GM18526 (cell line): Measurements from ENCODE around the gene TUBB1.

Experiments used
- POLR2A ChIP-seq: IDR thresholded peaks from 3 replicates; pipeline ENCODE4 v1.6.1; 2011; ENCODE audit not compliant: insufficient read length; ENCODE audit errors: extremely low read depth

The TUBB1 gene

DNA sequence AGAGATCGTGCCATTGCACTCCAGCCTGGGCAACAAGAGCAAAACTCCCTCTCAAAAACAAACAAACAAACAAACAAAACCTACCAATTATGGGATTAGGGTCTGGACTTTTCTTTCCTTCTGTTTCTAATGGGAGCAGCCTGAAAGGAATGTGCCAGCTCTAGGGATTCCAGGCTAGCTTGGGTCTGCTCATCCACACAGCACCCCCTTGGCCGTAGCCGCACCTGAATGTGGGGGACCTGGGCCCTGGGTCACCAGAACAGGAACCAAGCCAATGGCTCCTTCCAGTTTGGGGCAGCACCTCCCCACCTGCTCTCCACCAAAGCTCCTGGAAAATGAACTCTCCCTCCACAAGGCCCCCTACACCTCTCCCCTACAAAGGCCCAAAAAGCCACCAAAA, 18.9 kb upstream of the TUBB1 start:
- TF ChIP-seq POLR2A = no peak

DNA sequence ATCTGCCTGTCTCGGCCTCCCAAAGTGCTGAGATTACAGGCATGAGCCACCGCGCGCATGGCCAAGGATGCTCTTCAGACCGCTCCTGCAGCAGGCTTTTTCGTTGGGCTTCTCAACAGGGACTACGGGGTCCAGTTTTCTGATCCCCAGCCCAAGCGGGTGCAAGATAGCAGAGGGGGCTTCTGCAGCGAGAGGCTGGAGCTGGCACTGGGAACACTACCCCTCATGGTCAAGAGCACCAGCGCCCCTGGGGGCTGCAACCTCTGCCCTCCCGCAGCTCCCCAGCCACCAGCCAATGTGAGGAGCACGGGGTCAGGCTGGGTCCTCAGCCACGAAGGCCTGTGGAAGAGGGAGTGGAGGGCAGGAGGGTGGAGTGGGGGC, 18.2 kb upstream of the TUBB1 start:
- no peak for TF ChIP-seq POLR2A

DNA sequence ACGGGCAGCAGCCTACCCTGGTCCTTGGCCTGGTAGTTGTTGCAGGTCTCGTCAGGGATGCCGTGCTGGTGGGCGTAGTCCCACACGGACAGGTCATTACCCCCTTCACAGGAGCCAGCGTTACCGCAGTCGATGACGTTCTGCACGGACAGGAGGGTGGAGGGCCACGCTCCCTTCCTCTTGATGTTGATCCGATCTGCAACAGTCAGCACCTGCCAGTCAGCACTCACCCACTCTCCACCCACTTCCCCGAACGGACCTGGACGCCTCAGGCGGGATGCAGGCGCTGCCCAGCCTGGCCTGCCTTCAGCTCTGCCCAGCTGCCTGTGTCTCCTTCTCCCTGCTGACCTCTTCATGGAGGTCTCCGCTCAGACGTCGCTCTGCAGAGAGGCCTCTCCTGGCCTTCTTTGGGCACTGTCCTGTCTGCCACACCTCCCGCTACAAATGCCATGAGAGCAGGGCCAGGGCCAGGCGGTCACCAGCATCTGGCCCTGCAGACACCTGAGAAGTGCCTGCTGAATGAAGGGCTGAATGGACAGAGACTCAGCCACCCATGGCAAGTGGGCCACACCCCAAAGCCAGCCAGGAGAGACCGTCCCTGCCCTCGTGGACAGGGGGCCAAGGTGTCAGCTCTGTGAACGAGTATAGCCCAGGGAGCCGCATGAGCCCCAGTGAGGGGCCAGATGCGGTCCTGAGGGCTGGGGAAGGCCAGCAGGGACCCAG, 17.6 kb upstream of the TUBB1 start:
- peak; percentile 20 for TF ChIP-seq POLR2A

DNA sequence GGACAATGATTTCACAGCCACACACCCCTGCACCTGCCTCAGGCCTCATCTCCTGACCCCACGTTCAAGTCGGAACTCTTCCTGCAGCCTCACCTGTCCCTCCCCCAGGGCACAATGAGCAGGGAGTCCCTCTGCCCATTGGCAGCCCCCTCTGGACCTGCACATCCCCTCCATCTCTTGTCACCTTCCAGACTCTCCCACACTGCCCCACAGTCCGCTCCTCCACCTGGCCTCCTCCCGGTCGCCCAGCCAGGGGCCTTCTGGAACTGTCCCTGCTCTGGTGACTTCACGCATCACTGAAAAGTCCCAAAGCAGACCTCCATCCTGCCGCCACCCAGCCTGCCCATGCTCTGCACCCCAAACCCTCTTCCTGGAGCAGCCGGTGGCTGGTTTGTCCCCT, 16.8 kb upstream of the TUBB1 start:
- no peak for TF ChIP-seq POLR2A

DNA sequence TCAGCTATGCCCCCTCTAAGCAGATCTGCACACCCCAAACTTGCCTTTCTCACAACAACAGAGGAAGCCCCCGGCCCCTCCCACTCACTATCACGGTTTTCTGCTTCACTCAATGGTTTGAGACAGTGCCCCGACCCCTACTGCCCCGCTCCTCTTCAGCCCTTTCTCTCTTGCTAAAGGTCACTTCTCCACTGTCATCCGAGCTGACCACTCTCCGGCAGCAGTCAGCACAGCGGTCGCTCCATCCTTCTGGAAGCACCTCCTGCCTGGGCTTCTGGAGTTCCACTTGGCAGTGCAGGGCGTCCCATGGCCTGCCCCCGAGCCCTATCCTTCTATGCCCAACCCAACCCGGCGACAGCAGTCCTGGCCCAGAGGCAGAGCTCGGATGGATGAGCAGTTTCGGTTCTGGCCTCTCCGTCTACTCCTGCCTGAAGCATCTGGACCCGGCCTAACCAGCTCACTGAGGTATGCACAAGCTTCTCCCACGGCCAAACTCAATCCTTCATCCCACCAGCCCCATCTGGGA, 16.3 kb upstream of the TUBB1 start:
- no peak for TF ChIP-seq POLR2A

DNA sequence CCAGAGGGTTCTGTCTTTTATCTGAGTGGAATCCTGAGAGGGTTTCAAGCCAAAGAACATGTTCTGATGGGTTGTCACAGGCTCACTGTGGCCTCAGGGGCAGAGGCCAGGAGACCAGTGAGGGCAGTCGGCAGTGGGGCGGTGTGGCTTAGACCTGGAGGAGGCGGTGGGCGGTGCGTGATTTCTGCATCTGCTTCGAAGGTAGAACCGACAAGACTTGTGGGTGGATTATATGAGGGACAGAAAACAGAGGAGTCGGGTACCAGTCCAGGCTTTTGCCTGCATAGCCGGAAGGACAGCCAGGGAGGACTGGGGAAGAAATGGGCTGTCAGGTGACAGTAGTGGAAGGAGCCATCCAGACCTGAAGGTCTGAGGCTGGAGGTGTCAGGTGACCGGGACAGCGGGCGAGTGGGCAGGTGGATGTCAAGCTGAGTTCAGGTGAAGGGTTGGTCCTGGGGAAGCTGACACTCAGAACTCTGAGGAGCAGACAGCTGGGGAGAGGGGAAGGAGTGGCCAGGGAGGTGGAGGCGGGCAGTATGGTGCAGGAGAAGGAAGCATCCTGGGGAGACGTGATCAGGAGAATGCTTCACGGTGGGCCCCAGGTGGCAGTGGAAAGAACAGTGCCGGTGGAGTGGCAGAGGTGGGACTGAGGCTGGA, 15.3 kb upstream of the TUBB1 start:
- TF ChIP-seq POLR2A = peak; percentile 15

DNA sequence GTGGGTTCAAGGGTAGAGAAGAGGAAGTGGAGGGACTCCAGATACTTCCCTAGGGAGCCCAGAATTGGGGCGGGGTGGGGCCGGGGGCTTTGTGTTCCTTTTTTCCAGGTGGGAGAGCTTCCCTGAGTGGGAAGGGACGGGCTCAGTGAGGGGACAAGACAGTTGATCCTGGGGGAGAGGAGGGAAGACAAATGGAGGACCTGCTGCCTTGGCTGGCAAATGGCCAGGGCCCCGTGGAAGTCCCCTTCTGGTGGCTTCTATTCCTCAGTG, 14.8 kb upstream of the TUBB1 start:
- TF ChIP-seq POLR2A = no peak

DNA sequence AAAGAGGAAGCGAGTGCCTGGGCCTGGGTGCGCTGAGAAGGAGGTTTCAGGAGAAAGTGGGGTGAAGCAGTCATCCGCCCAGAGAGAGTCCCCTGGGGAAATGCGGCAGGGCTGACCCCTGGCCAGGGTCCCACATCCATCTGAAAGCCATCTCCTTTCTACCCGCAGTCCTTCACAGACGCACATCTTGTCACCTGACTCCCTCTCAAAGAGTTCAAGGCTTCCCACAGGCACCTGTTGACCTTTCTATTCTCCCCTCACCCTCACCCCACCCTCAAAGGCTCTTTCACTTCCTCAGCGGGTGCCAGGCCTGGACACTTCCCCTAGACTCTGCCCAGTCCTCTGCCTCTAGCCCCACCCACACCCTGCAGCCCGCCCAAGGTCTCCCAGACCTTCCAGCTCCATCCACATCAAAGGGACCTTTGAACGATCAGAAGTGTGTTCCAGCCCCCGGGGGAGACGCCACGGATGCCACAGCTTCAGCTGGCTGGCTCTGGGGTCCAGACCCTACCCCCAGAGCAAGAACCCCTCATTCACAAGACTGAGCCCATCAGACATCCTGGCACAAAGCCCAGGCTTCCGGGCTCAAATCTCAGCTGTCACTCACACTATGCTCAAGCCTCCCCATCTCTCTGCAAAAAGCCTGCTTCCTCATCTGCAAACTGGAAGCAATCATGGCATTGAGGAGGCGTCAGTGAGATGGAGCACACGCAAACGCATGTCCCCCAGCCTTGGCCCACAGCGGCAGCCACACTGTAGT, 14.3 kb upstream of the TUBB1 start:
- peak; percentile 63 for TF ChIP-seq POLR2A

DNA sequence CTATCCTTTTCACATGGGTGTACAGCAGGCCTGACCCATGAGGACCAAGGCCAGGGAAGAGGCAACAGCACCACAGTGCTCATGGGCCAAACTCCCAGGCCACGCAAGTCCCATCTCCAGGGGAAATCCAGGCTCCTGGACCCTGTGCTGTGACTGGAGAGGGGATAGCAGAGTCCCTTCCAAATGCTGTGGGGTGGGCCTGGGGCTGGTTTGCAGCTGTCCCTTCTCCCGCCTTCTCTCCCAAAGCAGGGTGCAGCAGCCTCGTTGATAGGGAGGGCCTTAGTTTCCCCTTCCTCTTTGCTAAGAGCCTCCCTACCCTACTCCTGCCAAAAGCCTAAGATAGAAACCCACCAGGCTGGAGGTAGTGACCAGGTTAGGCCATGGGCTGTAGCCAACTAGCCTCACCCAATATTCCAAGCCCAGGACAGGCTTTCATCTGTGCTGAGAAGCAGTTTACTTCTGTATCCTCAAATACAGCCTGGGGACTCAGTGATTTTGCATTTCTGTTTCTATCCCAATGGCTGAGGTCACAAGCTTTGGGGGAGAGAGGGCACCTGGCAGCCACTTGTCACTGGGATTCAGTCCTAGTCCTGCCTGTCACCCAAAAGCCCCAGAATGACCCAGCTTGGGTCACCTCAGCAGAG, 13.6 kb upstream of the TUBB1 start:
- TF ChIP-seq POLR2A = peak; percentile 2

DNA sequence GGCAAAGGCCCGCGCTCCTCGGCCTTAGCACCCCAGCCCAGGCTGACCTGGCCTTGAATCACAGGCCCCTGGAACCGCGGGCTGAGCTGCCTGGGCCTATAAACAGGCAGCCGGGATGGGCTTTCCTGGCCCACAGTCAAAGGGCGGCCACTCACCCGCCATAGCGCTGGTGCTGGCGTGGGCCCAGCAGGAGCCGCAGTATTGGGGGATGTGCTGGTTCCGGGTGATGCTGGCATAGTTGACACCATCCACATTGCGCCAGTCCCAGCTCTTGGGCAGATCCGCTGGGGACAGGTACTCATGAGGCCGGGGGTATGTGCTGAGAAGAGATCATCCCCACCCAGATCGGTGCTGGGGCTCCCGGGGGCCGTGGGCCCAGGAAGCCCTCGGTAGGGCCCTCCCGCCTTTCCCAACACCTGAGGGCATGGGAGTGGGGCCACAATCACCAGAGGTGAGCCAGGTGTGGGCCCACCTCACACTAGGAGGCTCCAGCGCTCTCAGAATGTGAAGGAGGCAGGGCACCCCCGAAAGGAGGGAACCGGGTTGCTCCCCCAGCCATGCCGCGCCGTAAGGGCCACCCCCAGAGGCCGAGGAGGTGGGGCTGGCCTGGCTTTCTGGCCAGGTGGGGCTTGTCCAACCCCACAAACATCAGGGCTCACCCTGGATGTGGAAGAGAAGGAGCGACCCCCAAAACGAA, 12.9 kb upstream of the TUBB1 start:
- TF ChIP-seq POLR2A = no peak

DNA sequence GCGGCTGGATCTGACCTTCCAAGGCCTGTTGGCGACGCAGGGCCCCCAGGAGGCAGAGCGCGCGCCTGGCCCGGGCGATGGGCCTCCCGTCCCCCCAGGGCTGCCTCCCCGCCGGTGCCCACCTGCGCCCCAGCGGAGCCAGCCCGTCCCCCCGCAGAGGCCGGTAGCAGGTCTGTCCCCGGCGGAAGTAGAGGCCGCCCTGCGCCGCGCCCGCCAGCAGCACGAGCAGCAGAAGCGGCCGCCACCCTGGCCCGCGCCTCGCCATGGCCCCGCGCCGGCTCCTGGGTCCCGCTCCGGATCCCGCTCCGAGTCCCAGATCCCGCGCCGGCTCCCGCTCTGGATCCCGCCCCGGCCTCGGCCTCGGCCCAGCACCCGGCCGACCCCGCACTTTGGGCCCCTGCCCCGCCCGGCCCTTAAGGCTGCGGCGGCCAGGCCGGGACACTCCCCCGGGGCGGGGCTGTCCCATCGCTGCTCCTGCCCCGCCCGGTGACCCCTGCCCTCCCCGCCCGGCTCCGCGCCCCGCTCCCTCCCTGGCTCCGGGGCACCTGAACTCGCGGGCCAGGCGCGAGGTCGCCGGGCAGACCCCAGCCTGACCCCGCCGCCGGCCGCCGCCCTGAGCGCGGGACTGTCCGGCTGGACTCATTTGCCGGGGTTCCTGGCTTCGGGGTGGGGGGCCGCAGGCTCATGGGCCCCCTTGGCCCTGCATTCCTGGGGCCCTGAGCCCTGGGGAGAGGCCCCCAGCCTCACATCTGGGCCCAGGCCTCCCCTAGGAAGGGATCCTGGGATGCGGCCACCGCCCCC, 12.2 kb upstream of the TUBB1 start, which contains the start of gene CTSZ:
Gene CTSZ (minus strand): TSS at position 391 of the 801 bp plus-strand sequence. CDS start 126 bp downstream, at position 265.
- peak; percentile 87 for TF ChIP-seq POLR2A

DNA sequence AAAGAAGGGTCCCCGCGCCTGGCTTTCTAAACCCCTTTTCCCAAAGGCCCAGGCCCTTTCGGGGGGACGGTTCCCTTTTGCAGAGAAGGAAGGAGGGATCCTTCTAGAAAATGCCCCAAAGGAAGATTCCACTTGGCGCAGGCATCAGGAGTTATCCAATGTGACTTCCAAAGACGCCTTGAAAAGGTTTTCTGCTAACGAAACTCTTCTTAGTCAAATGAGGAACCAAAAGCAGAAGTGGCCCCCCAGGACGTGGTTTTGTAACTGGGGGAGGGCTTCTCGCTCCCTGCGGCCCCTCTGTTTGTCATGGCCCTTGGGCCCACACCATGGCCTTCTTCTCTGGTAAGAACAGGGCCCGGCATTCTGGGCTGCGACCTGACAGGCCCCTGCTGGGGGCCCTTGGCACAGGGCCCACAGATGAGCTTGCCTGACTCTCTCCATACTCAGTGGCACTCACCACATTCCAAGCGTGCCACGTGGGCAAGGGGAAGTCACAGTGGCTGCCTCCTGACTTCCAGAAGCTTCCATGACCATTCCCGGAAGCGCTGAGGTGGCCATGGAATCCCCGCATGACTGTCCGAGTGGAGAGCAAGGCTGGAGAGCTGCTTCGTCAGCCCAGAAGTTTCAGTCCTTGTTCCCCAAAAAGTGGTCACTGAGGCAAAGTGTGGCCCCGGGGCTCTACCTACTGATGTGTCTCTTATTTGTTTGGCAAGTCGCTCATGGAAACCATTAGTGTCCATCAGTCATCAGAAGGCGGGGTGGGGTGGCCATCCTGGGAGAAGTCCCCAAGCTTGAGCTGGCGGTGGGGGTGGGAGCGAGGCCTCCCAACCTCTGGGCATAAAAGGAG, 11.3 kb upstream of the TUBB1 start:
- peak; percentile 30 for TF ChIP-seq POLR2A

DNA sequence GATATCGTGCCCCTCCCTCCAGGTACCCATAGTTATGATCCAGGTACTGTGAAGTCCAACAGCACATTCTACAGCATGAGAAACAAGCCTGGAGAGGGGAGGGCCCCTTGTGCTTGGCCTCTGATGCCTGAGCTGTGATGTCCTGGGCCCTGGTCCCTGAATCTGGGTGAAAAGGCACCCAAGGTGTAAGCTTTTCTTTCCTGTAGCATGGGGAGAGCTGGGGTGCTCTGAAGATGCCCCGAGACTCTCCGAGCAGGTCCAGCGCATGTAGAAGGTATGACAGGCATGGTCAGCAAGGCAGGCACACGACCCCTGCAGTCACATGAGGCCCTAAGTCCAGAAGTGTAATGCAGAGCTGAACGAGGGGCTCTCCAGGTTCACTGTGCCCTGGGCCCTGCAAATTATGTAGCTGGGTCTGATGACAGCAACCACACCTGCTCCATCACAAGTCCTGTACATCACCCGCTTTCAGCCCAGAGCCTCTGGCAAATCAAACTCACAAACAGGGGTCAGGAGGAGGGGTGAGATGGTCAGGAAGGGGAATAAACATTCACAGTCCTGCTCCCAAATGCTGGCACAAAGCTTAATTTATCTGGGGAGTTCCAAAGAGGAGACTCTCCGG, 10.4 kb upstream of the TUBB1 start:
- no peak for TF ChIP-seq POLR2A
